SK-N-SH treated with all-trans-retinoic acid at 6 μM for 48 hours (cell line): ENCODE measurements around the gene STOM.

Experiments
- ATAC-seq: fragments of 200-7000 bp; cut with Tn5 transposase; 3 replicates; pipeline ENCODE4 v1.9.1; 2020; ENCODE audit warnings: mild to moderate bottlenecking, moderate library complexity
- ARNTL ChIP-seq: fragments of 450-650 bp; formaldehyde crosslinking; IDR thresholded peaks from 2 replicates; pipeline ENCODE4 v1.5.0; 2020; ENCODE audit warnings: low read depth, mild to moderate bottlenecking, moderate library complexity, borderline replicate concordance
- CREB5 ChIP-seq: fragments of 250-450 bp; sonication (Bioruptor Pico); IDR thresholded peaks from 2 replicates; pipeline ENCODE4 v1.5.1; 2020; ENCODE audit warnings: low read depth, mild to moderate bottlenecking, moderate library complexity
- CSDC2 ChIP-seq: fragments of 250-450 bp; sonication (Bioruptor Pico); IDR thresholded peaks from 2 replicates; pipeline ENCODE4 v1.5.0; 2020; ENCODE audit warnings: mild to moderate bottlenecking, moderate library complexity
- ESRRG ChIP-seq: fragments of 250-450 bp; sonication (Bioruptor Pico); IDR thresholded peaks from 2 replicates; pipeline ENCODE4 v1.6.1; 2021; ENCODE audit warnings: mild to moderate bottlenecking
- GLIS3 ChIP-seq: fragments of 250-450 bp; sonication (Bioruptor Pico); IDR thresholded peaks from 2 replicates; pipeline ENCODE4 v1.5.0; 2020; ENCODE audit warnings: mild to moderate bottlenecking, moderate library complexity
- ISL1 ChIP-seq: fragments of 250-450 bp; sonication (Bioruptor Pico); IDR thresholded peaks from 2 replicates; pipeline ENCODE4 v2.1.2; 2022; ENCODE audit warnings: mild to moderate bottlenecking, moderate library complexity
- OSR1 ChIP-seq: fragments of 250-450 bp; sonication (Bioruptor Pico); IDR thresholded peaks from 2 replicates; pipeline ENCODE4 v1.8.0; 2022; ENCODE audit warnings: moderate library complexity, mild to moderate bottlenecking, inconsistent platforms
- PATZ1 ChIP-seq: fragments of 250-450 bp; sonication (Bioruptor Pico); IDR thresholded peaks from 2 replicates; pipeline ENCODE4 v1.8.0; 2020; ENCODE audit warnings: mild to moderate bottlenecking, moderate library complexity, borderline replicate concordance
- POU6F1 ChIP-seq: fragments of 250-450 bp; sonication (Bioruptor Pico); IDR thresholded peaks from 2 replicates; pipeline ENCODE4 v1.8.0; 2021; ENCODE audit warnings: low read depth, mild to moderate bottlenecking, moderate library complexity, borderline replicate concordance
- PPARA ChIP-seq: fragments of 250-450 bp; sonication (Bioruptor Pico); IDR thresholded peaks from 2 replicates; pipeline ENCODE4 v1.5.0; 2020; ENCODE audit warnings: mild to moderate bottlenecking, borderline replicate concordance
- RARB ChIP-seq: fragments of 250-450 bp; sonication (Bioruptor Pico); IDR thresholded peaks from 2 replicates; pipeline ENCODE4 v1.8.0; 2021; ENCODE audit warnings: mild to moderate bottlenecking, moderate library complexity
- TCF4 ChIP-seq: fragments of 250-450 bp; sonication (Bioruptor Pico); IDR thresholded peaks from 2 replicates; pipeline ENCODE4 v1.8.0; 2021; ENCODE audit warnings: mild to moderate bottlenecking, moderate library complexity, borderline replicate concordance
- TSHZ2 ChIP-seq: fragments of 250-450 bp; sonication (Bioruptor Pico); IDR thresholded peaks from 2 replicates; pipeline ENCODE4 v1.5.0; 2020; ENCODE audit warnings: mild to moderate bottlenecking, moderate library complexity
- ZC3H10 ChIP-seq: fragments of 250-450 bp; sonication (Bioruptor Pico); IDR thresholded peaks from 2 replicates; pipeline ENCODE4 v1.5.1; 2021; ENCODE audit warnings: mild to moderate bottlenecking, moderate library complexity
- ZFP30 ChIP-seq: fragments of 450-650 bp; formaldehyde crosslinking; IDR thresholded peaks from 2 replicates; pipeline ENCODE4 v1.5.0; 2022; ENCODE audit warnings: mild to moderate bottlenecking, moderate library complexity
- ZNF565 ChIP-seq: fragments of 450-650 bp; formaldehyde crosslinking; conservative IDR thresholded peaks from 2 replicates; pipeline ENCODE4 v1.5.0; 2020; ENCODE audit warnings: low read depth, mild to moderate bottlenecking, moderate library complexity
- ZNF8 ChIP-seq: fragments of 450-650 bp; formaldehyde crosslinking; IDR thresholded peaks from 2 replicates; pipeline ENCODE4 v1.5.0; 2020; ENCODE audit warnings: mild to moderate bottlenecking, moderate library complexity

STOM gene

GRCh38 chr9:121367306-121368137 lies 2.5 kb downstream of the STOM start:
- no peak for ATAC-seq

GRCh38 chr9:121366611-121367192 lies 3.3 kb downstream of the STOM start:
- no peak for ATAC-seq
- TF ChIP-seq ARNTL (CRISPR knock-in tag) (no peak), RARB (CRISPR knock-in tag) (no peak), POU6F1 (no peak), ZFP30 (CRISPR knock-in tag) (no peak)
- TF ChIP-seq, all 23 proteins: peak for 0

More at GRCh38 chr9:121367306-121368137, 2.5 kb downstream of the STOM start:
- no peak for TF ChIP-seq ZFP30 (CRISPR knock-in tag)
- no peak for TF ChIP-seq TCF4
- peak; percentile 78; the same call in 1 of the 2 replicates for TF ChIP-seq GLIS3 (CRISPR knock-in tag)
- 0 out of 2 replicates have a peak, but pooled peaks have one; percentile 48 for TF ChIP-seq ZC3H10 (CRISPR knock-in tag)
- peak; percentile 99 for TF ChIP-seq ISL1 (CRISPR knock-in tag)
- TF ChIP-seq ZNF8 (CRISPR knock-in tag): 0 out of 2 replicates have a peak, but pooled peaks have one; percentile 30
- TF ChIP-seq CREB5 (CRISPR knock-in tag): peak; percentile 72; the same call in 1 of the 2 replicates
- TF ChIP-seq ESRRG: 0 out of 2 replicates have a peak, but pooled peaks have one; percentile 57

- TF ChIP-seq ESRRG: no peak
- TF ChIP-seq TCF4: no peak
- no peak for TF ChIP-seq POU6F1
- no peak for TF ChIP-seq TSHZ2 (CRISPR knock-in tag)
- TF ChIP-seq OSR1 (CRISPR knock-in tag): no peak
- no peak for ATAC-seq
These were observed 4.5 kb downstream of the STOM start for GRCh38 chr9:121365564-121365963.

- no peak for ATAC-seq
- TF ChIP-seq ISL1 (CRISPR knock-in tag) (no peak), CSDC2 (no peak), ZNF565 (CRISPR knock-in tag) (no peak), CREB5 (CRISPR knock-in tag) (no peak), RARB (CRISPR knock-in tag) (no peak), ZNF8 (CRISPR knock-in tag) (no peak), TSHZ2 (CRISPR knock-in tag) (no peak), PATZ1 (CRISPR knock-in tag) (no peak), POU6F1 (no peak), ZFP30 (CRISPR knock-in tag) (no peak), GLIS3 (CRISPR knock-in tag) (no peak), ZC3H10 (CRISPR knock-in tag) (no peak), PPARA (no peak)
These were observed 5.2 kb downstream of the STOM start for GRCh38 chr9:121364886-121365285.
